HepG2 (cell line): ENCODE measurements around the gene C19orf73. TPM values are rescaled to one million over a fixed set of nuclear protein-coding genes. Genes with fewer than 3 reads are reported as not detected.

ENCODE experiments used
- ATAC-seq: fragments of 200-7000 bp; cut with Tn5 transposase; 3 replicates; pipeline ENCODE4 v1.9.1; 2020; ENCODE audit warnings: mild to moderate bottlenecking, moderate library complexity
- BruUV-seq: library from RNA; stranded (reverse); fragments of 400-500 nt; replicated peaks from 2 replicates; lab custom pipeline; 2021; lab: Mats Ljungman, UMichigan
- CTCF ChIA-PET: fragments of 300-600 bp; formaldehyde crosslinking; extraction: SDS; loops from one replicate; lab custom pipeline; 2021; ENCODE audit warnings: low total read pairs, inconsistent platforms, low intra/inter-chr PET ratio; lab: Yijun Ruan, JAX
- POLR2A ChIA-PET: fragments of 350-600 bp; sonication (Branson Sonifier 250); formaldehyde crosslinking; loops from one replicate; lab custom pipeline; 2020; ENCODE audit warnings: antibody characterized with exemption, inconsistent platforms; lab: Yijun Ruan, JAX
- DNase-seq: peaks from one replicate; pipeline ENCODE4 v3.0.0-alpha.2; 2015; ENCODE audit warnings: low spot score
- FAIRE-seq: peaks from 3 replicates; lab custom pipeline; 2011; peaks lifted over from hg19 to GRCh38; lab: Jason Lieb, UNC
- H2AFZ ChIP-seq: one replicate; pipeline ENCODE4 v1.6.1; 2011; ENCODE audit warnings: low read length, inconsistent platforms
- H3K27ac ChIP-seq: fragments of 300-600 bp; 3 replicates; pipeline ENCODE4 v1.8.0; 2011; ENCODE audit warnings: mixed run types, mild to moderate bottlenecking, mixed read lengths, low read length, inconsistent platforms; ENCODE audit not compliant: insufficient read depth; ENCODE audit errors: extremely low read length
- H3K27me3 ChIP-seq, 2 experiments: fragments of 200-600 bp in 1 of 2; 2 replicates in 1 of 2; 3 replicates in 1 of 2; pipeline versions ENCODE4 v1.6.0 to v1.8.0; 2011; ENCODE audit warnings: low read length in 2 of 2, mild to moderate bottlenecking in 2 of 2, moderate library complexity in 2 of 2, inconsistent platforms in 1 of 2; ENCODE audit not compliant: insufficient read depth in 2 of 2, control insufficient read depth in 1 of 2
- H3K36me3 ChIP-seq, 2 experiments: fragments of 200-600 bp in 1 of 2; replicated peaks in 1 of 2; 2 replicates in 1 of 2; 3 replicates in 1 of 2; pipeline versions ENCODE4 v1.5.1 to v1.8.0; 2011; ENCODE audit warnings: low read length in 2 of 2, inconsistent platforms in 1 of 2; ENCODE audit not compliant: insufficient read depth in 2 of 2, control insufficient read depth in 1 of 2
- H3K4me1 ChIP-seq: 2 replicates; pipeline ENCODE4 v1.5.1; 2012; ENCODE audit warnings: low read length, inconsistent platforms; ENCODE audit not compliant: insufficient read depth
- H3K4me2 ChIP-seq: 2 replicates; pipeline ENCODE4 v1.6.0; 2011; ENCODE audit warnings: low read depth, low read length, inconsistent platforms
- H3K4me3 ChIP-seq, 3 experiments: fragments of 200-600 bp in 1 of 3; sonication (generic), shearing (Covaris generic) in 1 of 3; replicated peaks in 1 of 3; 2 replicates each; pipeline ENCODE4 v1.5.1; 2011 to 2016; ENCODE audit warnings: low read length in 3 of 3, inconsistent platforms in 2 of 3, low read depth in 2 of 3, mild to moderate bottlenecking in 2 of 3, control low read depth in 1 of 3, mixed read lengths in 1 of 3; ENCODE audit not compliant: insufficient read depth in 1 of 3
- H3K79me2 ChIP-seq: one replicate; pipeline ENCODE4 v1.6.1; 2011; ENCODE audit warnings: low read length, inconsistent platforms; ENCODE audit not compliant: insufficient read depth
- H3K9ac ChIP-seq: 2 replicates; pipeline ENCODE4 v1.6.0; 2011; ENCODE audit warnings: mild to moderate bottlenecking, low read depth, low read length, inconsistent platforms; ENCODE audit not compliant: insufficient read depth
- H3K9me3 ChIP-seq: 2 replicates; pipeline ENCODE4 v1.5.1; 2012; ENCODE audit warnings: mild to moderate bottlenecking, low read length
- H4K20me1 ChIP-seq: 2 replicates; pipeline ENCODE4 v1.6.0; 2011; ENCODE audit warnings: inconsistent platforms, mild to moderate bottlenecking, low read length, moderate library complexity; ENCODE audit not compliant: insufficient read depth
- DRAP1 ChIP-seq: IDR thresholded peaks from 2 replicates; pipeline ENCODE4 v1.6.1; 2016; ENCODE audit warnings: missing genetic modification reagents, missing compliant biosample characterization
- MXI1 ChIP-seq: IDR thresholded peaks from 3 replicates; pipeline ENCODE4 v1.6.1; 2012; ENCODE audit warnings: low read depth, low read length, inconsistent platforms, borderline replicate concordance
- MYPOP ChIP-seq: sonication (generic); formaldehyde crosslinking; IDR thresholded peaks from 2 replicates; pipeline ENCODE4 v1.8.1; 2023; ENCODE audit warnings: mild to moderate bottlenecking, moderate library complexity, missing genetic modification reagents
- NCOA2 ChIP-seq: sonication (generic); formaldehyde crosslinking; IDR thresholded peaks from 2 replicates; pipeline ENCODE4 v1.8.0; 2022; ENCODE audit warnings: inconsistent platforms
- NR2F6 ChIP-seq, 2 experiments: IDR thresholded peaks; 2 replicates each; pipeline ENCODE4 v1.6.1; 2016; ENCODE audit warnings: antibody characterized with exemption in 1 of 2, mild to moderate bottlenecking in 1 of 2
- PREB ChIP-seq: sonication (generic); formaldehyde crosslinking; IDR thresholded peaks from 2 replicates; pipeline ENCODE4 v1.4.0; 2020; ENCODE audit warnings: missing genetic modification reagents
- TEF ChIP-seq: sonication (generic); formaldehyde crosslinking; IDR thresholded peaks from 2 replicates; pipeline ENCODE4 v1.5.0; 2020; ENCODE audit warnings: missing genetic modification reagents
- TERF1 ChIP-seq: sonication (generic); formaldehyde crosslinking; IDR thresholded peaks from 2 replicates; pipeline ENCODE4 v1.8.0; 2022; ENCODE audit warnings: mild to moderate bottlenecking, missing genetic modification reagents, moderate library complexity
- TFAP4 ChIP-seq: sonication (generic); IDR thresholded peaks from 2 replicates; pipeline ENCODE4 v1.6.1; 2016; ENCODE audit warnings: low read depth, borderline replicate concordance
- WIZ ChIP-seq: sonication (generic); formaldehyde crosslinking; IDR thresholded peaks from 2 replicates; pipeline ENCODE4 v1.5.1; 2020; ENCODE audit warnings: mild to moderate bottlenecking, missing genetic modification reagents
- ZNF33A ChIP-seq: sonication (generic); formaldehyde crosslinking; IDR thresholded peaks from 2 replicates; pipeline ENCODE4 v1.5.1; 2020; ENCODE audit warnings: missing genetic modification reagents, mild to moderate bottlenecking, moderate library complexity, borderline replicate concordance
- ZNF556 ChIP-seq: sonication (generic); formaldehyde crosslinking; IDR thresholded peaks from 2 replicates; pipeline ENCODE4 v1.4.0; 2020; ENCODE audit warnings: mild to moderate bottlenecking, missing genetic modification reagents, borderline replicate concordance
- ZNF564 ChIP-seq: sonication (generic); formaldehyde crosslinking; IDR thresholded peaks from 2 replicates; pipeline ENCODE4 v1.8.1; 2023; ENCODE audit warnings: mild to moderate bottlenecking, missing genetic modification reagents
- ZNF576 ChIP-seq: sonication (generic); formaldehyde crosslinking; IDR thresholded peaks from 2 replicates; pipeline ENCODE4 v1.4.0; 2020; ENCODE audit warnings: mild to moderate bottlenecking, missing genetic modification reagents
- WGBS: methylation state at CpG from one replicate; pipeline ENCODE4 v1.1.6; 2017; ENCODE audit warnings: low lambda C conversion rate; 5-methylcytosine and 5-hydroxymethylcytosine counted together
- in situ Hi-C: cut with HindIII; loops from 2 replicates; pipeline ENCODE4 v1.10.0; 2017; ENCODE audit warnings: low pct_unique_long_range_greater_than_20kb; ENCODE audit not compliant: extremely low pct_ligation_motif_present
- intact Hi-C: fragments of 100-400 bp; cut with micrococcal nuclease; formaldehyde crosslinking; loops from one replicate; pipeline ENCODE4 v1.10.0; 2022; ENCODE audit not compliant: unreplicated experiment
- polyA plus RNA-seq, 8 experiments: library from polyadenylated mRNA; depleted of rRNA in 3 of 8; stranded (reverse) in 7 of 8; unstranded in 1 of 8; fragments of >200 nt; fragmentation: Illumina TruSeq in 4 of 8; extraction: Trizol in 4 of 8; gene quantifications; 2 replicates each; pipeline versions ENCODE4 v1.2.1 to v1.2.3, GENCODE V29; 2011 to 2016; ENCODE audit warnings: low read depth in 4 of 8, missing spikeins in 1 of 8, mixed read lengths in 1 of 8; ENCODE audit not compliant: insufficient read depth in 1 of 8
- total RNA-seq, 5 experiments: library from RNA; depleted of rRNA; stranded (reverse); fragments of >200 nt; fragmentation: Illumina TruSeq; extraction: Trizol; gene quantifications; 2 replicates each; pipeline ENCODE4 v1.2.3, GENCODE V29; 2016; ENCODE audit warnings: low read depth in 1 of 5

Gene C19orf73
- total and polyA plus RNA-seq, 2 of the 13 experiments (the other 11 are each of a cell fraction or from before 2014, with no cell fraction given) = 1.4 to 1.5 TPM

- TF ChIP-seq ZNF576 (CRISPR knock-in tag) = no peak
Measured at GRCh38 chr19:49157445-49158224, 38.7 kb upstream of the C19orf73 start, which contains the start of gene TRPM4 (continued).

GRCh38 chr19:49155820-49156346 is 36.9 kb upstream of the C19orf73 start:
- Histone ChIP-seq H3K9me3 (no peaks in the 10 kb centered on the region), H3K79me2 (no peaks in the 10 kb centered on the region), H3K36me3 (no peaks in the 10 kb centered on the region), H3K4me1 (peaks cover 66% of the 10 kb centered on the region), H3K4me3 (peak overlapping the region in 1 of 3 experiments; percentile 64; a peak in 2 of 6 replicates), H4K20me1 (no peaks in the 10 kb centered on the region), H3K27me3 (no peaks in the 10 kb centered on the region; a peak in 2 of 5 replicates), H3K27ac (no peak overlapping the region), H3K4me2 (peak overlapping the region; percentile 59), H2AFZ (no peak overlapping the region), H3K9ac (peak overlapping the region; percentile 47; the same call in 1 of the 2 replicates)
- 3% methylated on average over 2 of the region's 4 CpGs for WGBS
- DNase-seq (no peak), ATAC-seq (peak; percentile 20), FAIRE-seq (no peak)
- intact Hi-C loops = loop anchor here (10.0 kb wide), 1 partner anchor 49 kb away; no protein-coding TSS in a partner anchor
- no TSS peak for BruUV-seq
- ChIA-PET CTCF (no interaction called here), POLR2A (interaction anchor here (0.9 to 1.8 kb wide), 4 partner anchors 28 to 43 kb away, joined by 4 to 9 read pairs (median 5); partner anchors contain the start of gene LIN7B)
- in situ Hi-C loops = loop anchor here (5.0 kb wide), 1 partner anchor 41 kb away; no protein-coding TSS in a partner anchor
- TF ChIP-seq DRAP1 (CRISPR knock-in tag) (0 out of 2 replicates have a peak, but pooled peaks have one; percentile 25), MXI1 (no peak), ZNF564 (no peak), ZNF556 (CRISPR knock-in tag) (no peak), PREB (CRISPR knock-in tag) (no peak), WIZ (CRISPR knock-in tag) (no peak), TERF1 (CRISPR knock-in tag) (no peak), TFAP4 (peak; percentile 42; the same call in 1 of the 2 replicates), NR2F6 (IDR thresholded peaks at IDR 0.05) (peak; percentile 9; the same call in 1 of the 2 replicates), NR2F6 (CRISPR knock-in tag; IDR thresholded peaks at IDR 0.05) (no peak), TEF (CRISPR knock-in tag) (no peak), NCOA2 (CRISPR knock-in tag) (no peak), MYPOP (CRISPR knock-in tag) (no peak), ZNF33A (CRISPR knock-in tag) (no peak)
